Stimulated activated CD8-positive, alpha-beta memory T cell treated with anti-CD3 and anti-CD28 coated beads, Interleukin-12 subunit alpha, Interleukin-12 subunit beta, amount 100 ng/mL, for 24 hours (primary cell): ENCODE measurements around the gene CDH23.

ENCODE experiments used
- DNase-seq: peaks from one replicate; pipeline ENCODE4 v3.0.0-alpha.2; 2020; ENCODE audit errors: extremely low read depth

CDH23 gene

GRCh38 chr10:71659111-71659634 lies 262.5 kb downstream of the CDH23 start:
- DNase-seq = no peak

DNA sequence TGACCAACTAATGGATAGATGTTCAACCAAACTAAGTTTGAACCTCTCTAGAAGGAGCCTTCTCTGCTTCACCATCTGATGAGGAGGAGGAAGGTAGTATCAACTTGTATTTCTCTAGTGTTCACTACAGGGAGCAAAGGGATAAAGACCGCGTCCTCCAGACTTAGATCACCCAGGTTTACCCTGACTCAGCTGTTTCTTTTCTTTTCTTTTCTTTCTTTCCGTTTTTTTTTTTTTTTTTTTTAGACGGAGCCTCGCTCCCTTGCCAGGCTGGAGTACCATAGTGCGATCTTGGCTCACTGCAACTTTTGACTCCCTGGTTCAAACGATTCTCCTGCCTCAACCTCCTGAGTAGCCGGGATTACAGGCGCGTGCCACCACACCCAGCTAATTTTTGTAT lies 263.0 kb downstream of the CDH23 start:
- no peak for DNase-seq

DNA sequence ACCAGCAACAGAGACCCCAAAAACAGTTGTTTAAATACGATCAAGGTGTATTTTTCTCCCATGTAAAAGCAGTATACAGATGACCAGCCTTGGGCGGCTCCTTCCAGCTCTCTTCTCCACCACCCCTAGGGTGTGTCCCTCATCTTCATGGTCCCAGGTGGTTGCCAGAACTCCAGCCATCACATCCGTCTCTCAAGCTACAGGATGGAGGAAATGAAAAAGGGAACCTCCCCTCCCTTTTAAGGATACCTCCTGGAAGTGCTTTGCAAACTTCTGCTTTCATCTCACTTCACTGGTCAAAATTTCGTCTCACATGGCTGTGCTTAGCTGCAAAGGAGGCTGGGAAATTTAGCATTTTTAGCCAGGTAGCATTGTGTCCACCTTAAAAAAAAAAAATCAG lies 263.6 kb downstream of the CDH23 start:
- no peak for DNase-seq

GRCh38 chr10:71661060-71661622 lies 264.4 kb downstream of the CDH23 start:
- DNase-seq = no peak

DNA sequence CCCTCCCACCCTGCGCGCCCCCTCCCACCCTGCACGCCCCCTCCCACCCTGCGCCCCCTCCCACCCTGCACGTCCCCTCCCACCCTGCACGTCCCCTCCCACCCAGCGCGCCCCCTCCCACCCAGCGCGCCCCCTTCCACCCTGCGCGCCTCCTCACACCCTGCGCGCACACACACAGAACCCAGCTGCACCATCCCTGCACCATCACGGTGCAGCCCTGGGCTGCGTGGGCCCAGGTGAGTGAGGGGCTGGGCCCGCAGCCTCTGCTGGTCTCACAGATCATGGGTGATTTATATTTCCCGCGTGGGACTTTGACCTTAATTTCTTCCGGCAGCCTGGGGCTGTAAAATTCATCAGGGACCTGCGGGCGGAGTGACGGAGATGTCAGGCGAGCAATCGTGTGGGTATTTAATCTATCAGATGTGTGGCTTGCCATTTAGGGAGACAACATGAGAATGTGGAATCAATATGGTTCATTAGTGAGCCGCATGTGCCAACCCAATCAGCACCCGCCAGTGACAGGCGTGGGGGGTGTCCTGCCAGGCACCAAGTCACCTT lies 265.1 kb downstream of the CDH23 start:
- no peak for DNase-seq

DNA sequence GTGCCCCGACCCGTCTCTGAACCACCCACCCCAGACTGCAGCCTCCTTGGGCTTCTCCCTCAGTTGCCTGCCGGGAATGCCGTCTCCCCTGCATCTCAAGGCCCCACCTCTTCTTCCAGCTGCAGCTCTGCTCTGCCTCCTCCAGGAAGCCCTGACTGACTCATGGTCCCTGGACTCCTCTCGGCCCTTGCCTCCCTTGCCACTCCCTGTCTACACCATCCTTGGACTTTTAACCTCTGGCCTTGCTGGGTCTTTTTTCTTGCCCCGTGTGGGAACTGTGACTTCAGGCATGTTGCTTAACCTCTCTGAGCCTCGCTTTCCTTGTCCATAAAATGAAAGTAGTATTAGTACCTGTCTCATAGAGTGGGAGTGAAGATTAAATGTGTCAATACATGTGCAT lies 266.6 kb downstream of the CDH23 start:
- DNase-seq = no peak

DNA sequence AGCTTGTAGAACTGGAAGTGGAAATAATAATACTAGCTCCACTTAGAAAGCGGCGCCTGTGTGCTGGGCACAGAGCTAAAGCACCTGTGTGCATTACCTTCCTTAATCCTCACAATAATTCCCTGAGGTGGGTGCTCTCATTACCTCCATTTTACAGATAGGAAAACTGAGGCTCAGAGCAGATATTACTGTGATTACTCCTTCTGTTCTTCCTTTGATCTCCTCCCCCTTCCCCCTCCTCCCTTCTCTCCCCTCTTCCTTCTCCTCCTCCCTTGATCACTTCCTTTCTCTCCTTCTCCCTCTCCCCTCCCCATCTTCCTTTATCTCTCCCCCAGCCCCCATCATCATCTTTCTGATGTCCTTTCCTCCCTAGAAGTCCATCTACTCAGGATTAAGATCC lies 267.9 kb downstream of the CDH23 start:
- no peak for DNase-seq

DNA sequence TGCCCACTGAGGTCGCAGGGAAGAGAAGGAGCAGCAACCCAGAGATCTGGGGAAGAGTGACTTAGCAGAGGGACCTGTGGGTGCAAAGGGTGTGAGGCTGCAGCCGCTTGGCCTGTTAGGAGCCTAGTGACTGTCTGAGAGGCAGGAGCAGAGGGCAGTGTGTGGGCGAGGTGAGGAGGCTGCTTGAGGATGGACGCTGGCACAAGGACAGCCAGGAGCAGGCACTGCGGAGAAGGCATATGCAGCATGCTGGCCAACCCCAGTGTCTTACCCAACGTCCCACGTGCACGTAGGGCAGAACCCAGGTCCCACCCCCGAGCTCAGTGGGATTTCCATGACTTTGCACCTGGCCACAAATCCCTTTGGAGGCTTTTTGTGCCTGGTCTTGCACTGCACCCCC lies 268.7 kb downstream of the CDH23 start:
- no peak for DNase-seq

DNA sequence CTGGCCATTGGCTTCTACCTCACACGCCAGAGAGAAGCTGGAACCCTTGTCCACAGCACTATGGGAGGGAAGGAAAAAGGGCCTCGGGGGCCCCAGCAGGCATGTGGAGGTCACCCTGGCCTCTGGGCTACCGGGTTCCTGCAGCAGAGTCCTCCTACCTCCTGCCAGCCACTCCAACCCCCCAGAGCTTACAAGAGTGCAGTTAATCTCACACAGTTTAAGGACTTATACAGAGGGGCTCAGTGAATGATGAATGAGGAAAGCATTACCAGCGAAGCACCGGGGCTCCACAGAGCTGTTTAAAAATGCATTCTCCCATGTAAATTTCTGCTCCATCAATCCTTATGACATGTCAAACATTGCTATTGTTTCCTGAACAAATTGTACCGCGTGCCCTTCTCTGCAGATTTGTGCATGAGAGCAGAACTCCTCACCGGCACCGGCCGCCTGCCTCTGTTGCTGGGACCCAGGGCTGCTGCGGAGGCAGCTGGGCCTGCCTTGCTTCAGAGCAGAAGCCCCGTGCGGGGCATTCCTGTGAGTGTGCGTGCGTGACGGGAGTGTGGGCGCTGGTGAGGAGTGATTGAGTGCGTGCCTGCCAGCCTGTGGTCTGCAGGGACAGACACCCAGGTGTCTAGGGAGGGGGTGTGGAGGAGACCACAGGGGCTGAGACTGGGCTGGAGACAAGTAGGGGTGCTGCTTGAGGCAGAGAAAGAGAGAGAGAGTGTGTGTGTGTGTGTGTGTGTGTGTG lies 270.1 kb downstream of the CDH23 start:
- no peak for DNase-seq

DNA sequence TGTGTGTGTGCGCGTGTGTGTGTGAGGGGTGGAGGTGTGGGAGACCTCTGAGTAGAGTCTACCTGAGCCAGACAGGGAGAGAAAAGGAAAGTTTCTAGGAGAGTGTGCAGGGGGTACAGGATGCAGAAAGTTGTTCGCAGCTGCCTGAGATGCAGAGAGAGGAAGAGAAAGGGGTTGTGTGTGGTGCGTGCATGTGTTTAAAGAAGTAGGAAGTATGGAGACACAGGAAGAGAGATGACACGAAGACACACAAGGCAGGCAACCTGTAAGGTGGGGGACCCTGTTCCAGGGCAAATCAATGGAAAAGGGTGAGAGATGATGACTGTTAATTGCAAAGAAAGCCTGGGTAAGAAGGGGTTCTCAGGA lies 270.6 kb downstream of the CDH23 start:
- no peak for DNase-seq

DNA sequence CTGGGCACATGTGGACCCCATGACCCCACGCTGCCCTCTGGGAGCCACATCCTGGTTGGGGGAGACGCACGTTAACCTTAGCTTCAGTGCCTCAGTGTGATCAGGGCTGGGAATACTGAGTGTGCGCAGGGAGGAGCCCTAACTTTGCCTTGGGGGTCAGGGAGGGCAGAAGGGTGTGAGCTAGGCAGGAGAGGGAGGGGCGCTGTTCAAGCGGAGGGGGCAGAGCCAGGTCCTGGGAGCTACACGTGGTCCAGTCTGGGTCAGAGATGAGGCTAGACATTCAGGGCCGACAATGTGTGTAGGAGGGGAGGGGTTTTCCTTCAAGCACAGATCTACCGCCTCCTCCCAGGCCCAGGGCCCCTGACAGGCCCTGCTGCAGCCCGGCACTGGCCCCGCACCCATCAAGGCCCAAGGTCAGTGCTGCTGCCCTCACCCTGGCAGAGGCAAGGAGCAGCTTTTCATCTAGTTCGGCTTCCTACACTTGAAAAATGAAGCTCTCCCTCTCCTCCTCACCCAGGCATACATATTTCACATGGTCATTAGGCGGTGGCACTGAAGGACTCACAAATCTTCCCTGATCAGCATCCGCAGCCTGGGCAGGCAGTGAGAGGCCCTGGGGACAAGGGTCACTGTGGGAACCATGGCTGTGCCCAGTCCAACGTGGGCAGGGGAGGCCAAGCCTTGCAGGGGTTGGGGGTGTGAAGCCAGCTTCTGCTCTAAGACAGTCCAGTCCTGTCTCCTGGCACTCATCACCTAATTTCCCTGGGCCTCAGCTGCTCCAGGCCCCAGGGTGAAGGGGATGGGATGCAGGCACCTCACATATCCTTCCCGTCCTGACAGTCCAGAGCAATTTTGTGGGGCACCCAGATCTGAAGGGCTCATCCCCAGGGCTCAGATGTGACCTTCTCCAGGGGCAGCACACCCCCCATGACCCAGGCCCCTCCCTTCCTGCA lies 275.6 kb downstream of the CDH23 start:
- no peak for DNase-seq

- DNase-seq = no peak
These were observed 278.7 kb downstream of the CDH23 start for GRCh38 chr10:71675295-71675970.

- no peak for DNase-seq
These were observed 280.5 kb downstream of the CDH23 start for GRCh38 chr10:71677261-71677660.

DNA sequence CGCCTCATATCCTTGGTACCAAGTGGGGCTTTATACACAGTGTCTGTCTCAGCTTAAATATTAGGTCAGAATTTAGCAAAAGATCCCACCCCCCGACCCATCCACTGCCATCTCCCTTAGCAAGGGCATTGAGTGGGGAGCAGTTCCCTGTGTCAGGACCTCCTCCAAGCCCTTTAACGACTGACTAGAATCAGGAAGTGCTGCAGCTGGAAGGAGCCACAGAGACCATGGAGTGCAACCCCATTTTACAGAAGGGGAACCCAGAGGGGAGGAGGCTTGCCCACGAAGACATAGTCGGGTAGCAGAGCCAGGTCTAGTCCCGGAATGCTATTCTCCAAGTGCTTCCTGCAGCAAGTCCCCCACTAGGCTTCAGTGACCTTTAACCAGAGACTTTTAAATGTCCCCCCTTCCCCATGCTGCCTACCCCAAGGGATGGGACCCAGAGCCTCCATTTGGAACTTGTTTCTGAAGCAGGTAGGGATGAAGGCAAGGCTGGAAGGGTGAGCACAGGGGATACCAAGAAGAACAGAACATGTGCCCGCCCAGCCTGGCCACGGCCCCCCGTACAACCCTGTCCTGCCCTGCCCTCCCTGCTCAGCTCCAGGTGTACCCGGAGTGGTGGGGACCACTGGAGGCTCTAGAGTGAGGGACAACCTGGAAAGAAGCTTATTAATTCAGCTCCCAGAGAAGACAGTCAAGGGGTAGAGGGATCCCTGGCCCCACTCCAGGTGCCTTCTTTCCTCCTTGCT lies 281.5 kb downstream of the CDH23 start:
- DNase-seq = no peak

- DNase-seq = no peak
These were observed 282.7 kb downstream of the CDH23 start for GRCh38 chr10:71679425-71679824.

DNA sequence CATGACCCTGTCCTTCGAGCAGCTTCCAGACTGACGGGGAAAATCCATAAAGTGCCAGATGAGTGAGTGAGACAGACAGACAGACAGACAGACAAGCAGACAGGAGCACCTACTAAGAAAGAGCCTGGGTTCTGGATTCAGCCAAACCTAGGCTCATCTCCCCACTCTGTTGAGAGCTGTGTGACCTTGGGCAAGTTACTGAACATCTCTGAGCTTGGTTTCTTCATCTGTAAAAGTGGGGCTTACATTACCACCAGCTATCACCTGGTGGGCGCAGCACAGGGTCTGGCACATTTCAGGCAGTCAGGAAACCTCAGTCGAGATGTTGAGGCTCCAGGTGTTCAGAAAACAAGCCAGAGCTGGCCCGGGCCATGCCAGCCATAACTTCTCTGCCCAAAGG lies 285.3 kb downstream of the CDH23 start:
- DNase-seq = no peak

GRCh38 chr10:71683301-71683700 lies 286.6 kb downstream of the CDH23 start:
- DNase-seq = no peak

DNA sequence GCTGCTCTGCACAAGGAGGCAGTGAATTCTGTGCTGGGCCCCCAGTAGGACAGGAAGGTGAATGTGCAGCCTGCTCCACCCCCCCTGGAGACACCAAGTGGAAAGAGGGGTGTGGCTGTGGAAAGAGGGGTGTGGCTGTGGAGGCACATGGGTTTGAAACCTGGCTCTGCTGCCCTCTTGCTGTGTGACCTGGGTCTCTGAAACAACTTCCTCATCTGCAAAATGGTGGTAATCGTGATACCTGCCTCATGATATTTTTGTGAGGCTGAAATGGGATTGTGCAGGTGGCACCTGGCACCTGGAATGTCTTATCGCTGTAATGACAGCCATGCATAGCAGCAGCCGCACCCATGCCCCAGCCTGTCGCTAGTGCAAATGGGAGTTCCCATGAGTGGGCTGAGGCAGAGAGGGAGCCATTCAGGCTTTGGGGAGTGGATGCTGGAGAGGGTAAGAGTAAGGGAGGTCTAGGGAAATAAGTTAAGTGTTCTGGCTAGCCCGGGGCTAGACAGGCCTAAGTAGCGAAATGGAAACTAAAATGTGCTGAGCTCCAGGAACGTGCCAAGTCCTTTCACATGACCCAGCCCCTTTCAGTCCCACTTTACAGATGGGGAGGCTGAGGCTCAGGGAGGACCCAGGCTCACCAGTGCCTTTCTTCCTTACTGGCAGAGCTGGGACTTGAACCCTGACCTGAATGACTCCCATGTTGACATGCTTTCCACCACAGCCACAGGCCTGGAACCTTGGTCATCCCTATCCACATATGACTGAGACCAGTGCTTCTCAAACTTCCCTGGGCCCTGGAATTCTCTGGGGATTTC lies 287.8 kb downstream of the CDH23 start:
- DNase-seq = no peak

DNA sequence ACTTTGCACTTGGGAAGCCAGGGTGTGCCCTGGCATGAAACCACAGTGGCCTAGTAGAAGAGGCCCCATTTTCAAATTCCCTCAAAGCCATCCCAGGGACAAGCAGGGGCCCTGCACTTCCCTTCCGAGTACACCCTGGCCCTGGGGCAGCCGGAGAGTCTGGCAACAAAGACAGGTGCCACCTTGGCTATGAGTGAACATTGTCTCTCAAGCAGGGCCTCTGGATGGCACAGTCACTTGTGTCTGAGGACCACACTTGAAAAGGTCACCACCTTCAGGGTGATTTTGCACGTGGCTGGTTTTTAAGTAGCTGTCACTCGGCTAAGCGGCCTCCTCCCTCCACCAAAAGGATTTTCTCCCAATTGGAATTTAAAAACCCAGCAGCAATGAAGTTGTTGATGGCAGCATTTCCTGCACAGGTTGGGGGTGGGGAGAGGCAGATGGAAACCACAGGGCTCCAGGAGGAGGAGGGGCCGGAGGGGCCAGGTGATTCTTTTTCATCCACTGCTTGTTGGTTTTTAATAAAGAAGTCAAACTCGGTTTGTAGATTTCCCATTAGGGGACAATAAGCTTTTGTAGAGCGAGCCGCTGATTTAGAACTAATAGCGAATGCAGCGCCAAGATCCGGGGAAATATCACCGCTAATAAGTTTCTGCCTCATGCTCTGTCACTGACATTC lies 289.0 kb downstream of the CDH23 start:
- no peak for DNase-seq
